GM15510 (cell line): ENCODE results near the gene VPS11.
A peak's percentile ranks its signal among the peaks of the same experiment; 100 is the strongest.

Experiments used
- POLR2A ChIP-seq: IDR thresholded peaks from 3 replicates; pipeline ENCODE4 v1.6.1; 2011; ENCODE audit warnings: borderline replicate concordance; ENCODE audit not compliant: insufficient read length; ENCODE audit errors: extremely low read depth

The VPS11 gene

GRCh38 chr11:119101759-119102423 is 34.3 kb downstream of the VPS11 start, which contains the start of gene DPAGT1:
DPAGT1 (minus strand) TSS chr11:119101853; CDS start chr11:119101655, 198 bp downstream.
- TF ChIP-seq POLR2A, result no peak

GRCh38 chr11:119103793-119104192 is 36.2 kb downstream of the VPS11 start:
- TF ChIP-seq POLR2A, result no peak

- TF ChIP-seq POLR2A, result peak; percentile 76
Measured at GRCh38 chr11:119106564-119107537, 39.2 kb downstream of the VPS11 start, which contains the start of gene C2CD2L. C2CD2L (plus strand) TSS chr11:119107344; CDS start chr11:119107742, 398 bp downstream.

GRCh38 chr11:119107538-119108145 is 40.0 kb downstream of the VPS11 start:
- TF ChIP-seq POLR2A, result no peak

- no peak for TF ChIP-seq POLR2A
Measured at GRCh38 chr11:119108146-119108856, 40.7 kb downstream of the VPS11 start.

GRCh38 chr11:119108857-119109221 is 41.2 kb downstream of the VPS11 start:
- no peak for TF ChIP-seq POLR2A

GRCh38 chr11:119109843-119110242 is 42.2 kb downstream of the VPS11 start:
- TF ChIP-seq POLR2A, result no peak

GRCh38 chr11:119110439-119110838 is 42.8 kb downstream of the VPS11 start:
- no peak for TF ChIP-seq POLR2A

- TF ChIP-seq POLR2A, result no peak
Measured at GRCh38 chr11:119111361-119111925, 43.8 kb downstream of the VPS11 start.

GRCh38 chr11:119112314-119113020 is 44.8 kb downstream of the VPS11 start:
- TF ChIP-seq POLR2A, result no peak

- no peak for TF ChIP-seq POLR2A
Measured at GRCh38 chr11:119113716-119114115, 46.1 kb downstream of the VPS11 start.

- no peak for TF ChIP-seq POLR2A
Measured at GRCh38 chr11:119114351-119114750, 46.7 kb downstream of the VPS11 start.

GRCh38 chr11:119115484-119116234 is 48.0 kb downstream of the VPS11 start:
- TF ChIP-seq POLR2A, result no peak

- no peak for TF ChIP-seq POLR2A
Measured at GRCh38 chr11:119116235-119116594, 48.6 kb downstream of the VPS11 start.

- no peak for TF ChIP-seq POLR2A
Measured at GRCh38 chr11:119116601-119117000, 49.0 kb downstream of the VPS11 start.
